ENCODE data around the gene KHDC1. TPM values are rescaled to one million over a fixed set of nuclear protein-coding genes. Genes with fewer than 3 reads are reported as not detected.
"Not testable (repeated sequence)": the region's sequence is repeated elsewhere in the genome, so short reads cannot be mapped to it uniquely, and the experiment has no call there.

The KHDC1 gene
- total RNA-seq, 8 experiments from 2014 or later, result 1.5 to 15.2 (median 8.3) TPM; not detected in 1

- in situ Hi-C loops (cut with MboI; ENCODE audit: low pct_unique_long_range_greater_than_20kb in 2 of 9, low sequenced_read_pairs in 9 of 9, unreplicated experiment in 9 of 9), result no loop called here
- no peaks in the 10 kb centered on the region for H3K4me1 ChIP-seq (replicated peaks in 1 of 2)
- 47 to 95% (median 78%) methylated on average over 1 to 3 of the region's 3 CpGs; no CpG with 5 or more reads in 2 of the 10 experiments for WGBS, 10 experiments
- H3K4me3 ChIP-seq, result no peak overlapping the region
- no peak for ATAC-seq (replicated peaks in 6 of 8)
- no peak overlapping the region for H3K27ac ChIP-seq
Measured at GRCh38 chr6:73200247-73200646, 62.7 kb downstream of the KHDC1 start.

DNA sequence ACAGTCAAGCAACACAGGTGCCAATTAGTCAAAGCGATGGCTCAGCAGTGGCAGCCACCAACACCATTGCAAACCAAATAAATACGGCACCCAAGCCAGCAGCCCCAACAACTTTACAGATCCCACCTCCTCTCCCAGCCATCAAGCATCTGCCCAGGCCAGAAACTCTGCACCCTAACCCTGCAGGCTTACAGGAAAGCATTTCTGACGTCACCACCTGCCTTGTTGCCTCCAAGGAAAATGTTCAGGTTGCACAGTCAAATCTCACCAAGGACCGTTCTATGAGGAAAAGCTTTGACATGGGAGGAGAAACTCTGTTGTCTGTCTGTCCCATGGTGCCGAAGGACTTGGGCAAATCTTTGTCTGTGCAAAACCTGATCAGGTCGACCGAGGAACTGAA is 68.3 kb downstream of the KHDC1 start:
- in situ Hi-C loops (cut with MboI; ENCODE audit: low pct_unique_long_range_greater_than_20kb in 2 of 9, low sequenced_read_pairs in 9 of 9, unreplicated experiment in 9 of 9), result loop anchor here in 2 of 9 experiments (25.0 kb wide), 1 partner anchor 782 kb away; no protein-coding TSS in a partner anchor
- Histone ChIP-seq H3K4me1 (replicated peaks in 1 of 2) (no peaks in the 10 kb centered on the region), H3K4me3 (no peak overlapping the region), H3K27ac (no peak overlapping the region)
- 77 to 100% (median 100%) methylated on average over 1 to 6 of the region's 7 CpGs; no CpG with 5 or more reads in 2 of the 10 experiments for WGBS, 10 experiments
- no peak for ATAC-seq (replicated peaks in 6 of 8)

DNA sequence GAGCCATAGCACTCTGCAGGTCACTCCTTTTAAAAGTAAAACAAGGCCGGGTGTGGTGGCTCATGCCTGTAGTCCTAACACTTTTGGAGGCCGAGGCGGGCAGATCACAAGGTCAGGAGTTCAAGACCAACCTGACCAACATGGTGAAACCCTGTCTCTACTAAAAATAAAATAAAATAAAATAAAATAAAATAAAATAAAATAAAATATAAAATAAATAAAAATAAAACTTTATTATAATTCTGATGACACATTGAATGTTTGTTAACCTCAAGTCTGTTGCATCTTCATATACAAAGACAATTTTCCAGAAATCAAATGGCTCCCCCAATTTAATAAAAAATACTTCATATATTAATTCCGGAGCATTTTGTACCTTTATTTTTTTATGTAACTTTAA is 69.7 kb downstream of the KHDC1 start:
- in situ Hi-C loops (cut with MboI; ENCODE audit: low pct_unique_long_range_greater_than_20kb in 2 of 9, low sequenced_read_pairs in 9 of 9, unreplicated experiment in 9 of 9), result loop anchor here in 2 of 9 experiments (25.0 kb wide), 1 partner anchor 781 kb away; no protein-coding TSS in a partner anchor
- WGBS, 10 experiments, result 71 to 100% (median 96%) methylated on average over 1 to 4 of the region's 4 CpGs; no CpG with 5 or more reads in 2 of the 10 experiments
- H3K4me1 ChIP-seq (replicated peaks in 1 of 2); ATAC-seq (replicated peaks in 6 of 8); H3K27ac ChIP-seq; H3K4me3 ChIP-seq: not testable (repeated sequence)

Other genes with a start within 250 kb of the KHDC1 start
- 1 to 10 TPM in 2 of 8 experiments, under 1 TPM in 3, not detected in 3; 0.63 to 1.4 (median 1.00) TPM for gene KHDC1L, start 37.7 kb downstream of the KHDC1 start, total RNA-seq
- not detected for gene DPPA5, start 91.1 kb upstream of the KHDC1 start, total RNA-seq
- gene KHDC3L, start 99.5 kb upstream of the KHDC1 start, total RNA-seq, result 1 to 10 TPM in 1 of 8 experiments, under 1 TPM in 3, not detected in 4; 0.29 to 1.0 (median 0.71) TPM
- gene OOEP, start 106.7 kb upstream of the KHDC1 start, total RNA-seq, result not detected
- gene DDX43, start 131.6 kb upstream of the KHDC1 start, total RNA-seq, result under 1 TPM in 1 of 8 experiments, not detected in 7; 0.33 TPM
- gene CGAS, start 189.1 kb upstream of the KHDC1 start, total RNA-seq, result 1 to 10 TPM in 1 of 8 experiments, under 1 TPM in 7; 0.14 to 1.0 (median 0.28) TPM
- 10 to 100 TPM; 18.9 to 35.1 (median 25.2) TPM for gene MTO1, start 198.5 kb upstream of the KHDC1 start, total RNA-seq

Data from motor neuron (in vitro differentiated cells).